IPS-20b (cell line): ENCODE data around the gene ZNF200.

Experiments used
- H3K27ac ChIP-seq: one replicate; pipeline ENCODE4 v1.5.1; 2013; ENCODE audit warnings: low read length
- H3K27me3 ChIP-seq: 2 replicates; pipeline ENCODE4 v1.6.1; 2013; ENCODE audit warnings: mild to moderate bottlenecking, low read length, inconsistent platforms; ENCODE audit not compliant: insufficient read depth
- H3K36me3 ChIP-seq: 2 replicates; pipeline ENCODE4 v1.6.1; 2013; ENCODE audit warnings: low read depth, mild to moderate bottlenecking, inconsistent platforms, low read length, moderate library complexity; ENCODE audit not compliant: insufficient read depth
- H3K4me1 ChIP-seq: 2 replicates; pipeline ENCODE4 v1.6.1; 2013; ENCODE audit warnings: mild to moderate bottlenecking, control low read depth, inconsistent platforms, low read length, moderate library complexity; ENCODE audit not compliant: insufficient read depth
- H3K4me3 ChIP-seq: 2 replicates; pipeline ENCODE4 v1.5.1; 2013; ENCODE audit warnings: mild to moderate bottlenecking, low read length, inconsistent platforms
- H3K9ac ChIP-seq: 2 replicates; pipeline ENCODE4 v1.6.1; 2013; ENCODE audit warnings: low read depth, mild to moderate bottlenecking, inconsistent platforms, low read length, moderate library complexity
- H3K9me3 ChIP-seq: 2 replicates; pipeline ENCODE4 v1.6.1; 2013; ENCODE audit warnings: mild to moderate bottlenecking, low read depth, low read length, inconsistent platforms; ENCODE audit not compliant: insufficient read depth

ZNF200 gene

GRCh38 chr16:3193221-3194212, 41.4 kb downstream of the ZNF200 start:
- peaks cover 51% of the 10 kb centered on the region for H3K27me3 ChIP-seq
- no peak overlapping the region for H3K9ac ChIP-seq
- no peaks in the 10 kb centered on the region for H3K36me3 ChIP-seq
- no peaks in the 10 kb centered on the region for H3K9me3 ChIP-seq
- no peak overlapping the region for H3K27ac ChIP-seq
- no peaks in the 10 kb centered on the region for H3K4me1 ChIP-seq
- H3K4me3 ChIP-seq, result no peak overlapping the region

DNA sequence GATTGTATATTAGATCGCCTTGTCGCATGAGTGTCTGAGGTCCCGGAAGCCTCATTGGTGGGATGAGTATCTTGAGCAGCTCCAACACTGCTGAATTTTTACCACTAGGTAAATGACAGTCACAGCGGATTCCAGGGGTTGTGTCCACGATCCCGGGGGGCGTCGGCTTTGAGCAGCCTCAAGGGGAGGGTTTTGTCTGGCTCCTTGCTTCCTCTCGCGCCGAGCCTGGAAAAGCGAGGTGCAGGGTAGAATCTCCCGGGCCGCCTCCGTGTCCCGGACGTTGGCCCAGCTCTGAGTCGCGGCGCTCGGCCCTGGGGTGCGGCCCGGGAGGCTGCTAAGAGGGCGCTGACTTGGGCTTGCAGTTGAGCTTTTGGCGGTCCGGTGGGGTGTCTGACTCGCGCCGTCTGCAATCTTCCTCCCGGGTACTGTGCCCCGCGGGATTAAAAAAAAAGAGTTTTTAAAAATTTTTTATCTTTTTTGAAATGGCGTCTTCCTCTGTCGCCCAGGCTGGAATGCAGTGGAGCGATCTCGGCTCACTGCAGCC, 42.4 kb downstream of the ZNF200 start:
- H3K27ac ChIP-seq, result no peak overlapping the region
- H3K9me3 ChIP-seq, result no peaks in the 10 kb centered on the region
- no peaks in the 10 kb centered on the region for H3K4me1 ChIP-seq
- H3K4me3 ChIP-seq, result no peak overlapping the region
- no peaks in the 10 kb centered on the region for H3K36me3 ChIP-seq
- H3K9ac ChIP-seq, result no peak overlapping the region
- H3K27me3 ChIP-seq, result peaks cover 52% of the 10 kb centered on the region

DNA sequence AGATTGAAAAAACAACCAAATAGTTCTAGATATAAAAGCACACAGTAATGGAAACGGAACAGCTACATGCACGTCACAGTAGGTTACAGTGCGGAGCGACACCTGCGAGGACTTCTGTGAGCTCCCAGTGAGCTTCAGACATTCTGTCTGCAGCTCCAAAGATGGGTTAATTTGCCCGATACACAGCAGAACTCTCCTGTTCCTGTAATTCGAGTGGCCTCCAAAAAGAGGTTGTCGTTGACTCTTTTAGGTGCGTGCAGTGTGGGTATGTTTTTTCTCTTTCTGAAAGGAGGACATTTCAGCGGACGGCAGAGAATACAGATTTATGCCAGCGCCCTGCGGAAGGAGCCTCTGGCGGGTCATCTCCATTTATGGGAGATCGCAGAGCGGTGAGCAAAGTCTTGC, 44.0 kb downstream of the ZNF200 start:
- H3K4me3 ChIP-seq, result peak overlapping the region; percentile 69
- H3K36me3 ChIP-seq, result no peaks in the 10 kb centered on the region
- H3K27ac ChIP-seq, result no peak overlapping the region
- no peak overlapping the region for H3K9ac ChIP-seq
- no peaks in the 10 kb centered on the region for H3K4me1 ChIP-seq
- peaks cover 67% of the 10 kb centered on the region for H3K27me3 ChIP-seq
- H3K9me3 ChIP-seq, result no peaks in the 10 kb centered on the region

GRCh38 chr16:3189869-3190268, 45.1 kb downstream of the ZNF200 start:
- Histone ChIP-seq H3K9ac (no peak overlapping the region), H3K27ac (no peak overlapping the region), H3K27me3 (peaks cover 72% of the 10 kb centered on the region), H3K9me3 (no peaks in the 10 kb centered on the region), H3K4me3 (peak overlapping the region; percentile 91), H3K36me3 (no peaks in the 10 kb centered on the region), H3K4me1 (no peaks in the 10 kb centered on the region)

DNA sequence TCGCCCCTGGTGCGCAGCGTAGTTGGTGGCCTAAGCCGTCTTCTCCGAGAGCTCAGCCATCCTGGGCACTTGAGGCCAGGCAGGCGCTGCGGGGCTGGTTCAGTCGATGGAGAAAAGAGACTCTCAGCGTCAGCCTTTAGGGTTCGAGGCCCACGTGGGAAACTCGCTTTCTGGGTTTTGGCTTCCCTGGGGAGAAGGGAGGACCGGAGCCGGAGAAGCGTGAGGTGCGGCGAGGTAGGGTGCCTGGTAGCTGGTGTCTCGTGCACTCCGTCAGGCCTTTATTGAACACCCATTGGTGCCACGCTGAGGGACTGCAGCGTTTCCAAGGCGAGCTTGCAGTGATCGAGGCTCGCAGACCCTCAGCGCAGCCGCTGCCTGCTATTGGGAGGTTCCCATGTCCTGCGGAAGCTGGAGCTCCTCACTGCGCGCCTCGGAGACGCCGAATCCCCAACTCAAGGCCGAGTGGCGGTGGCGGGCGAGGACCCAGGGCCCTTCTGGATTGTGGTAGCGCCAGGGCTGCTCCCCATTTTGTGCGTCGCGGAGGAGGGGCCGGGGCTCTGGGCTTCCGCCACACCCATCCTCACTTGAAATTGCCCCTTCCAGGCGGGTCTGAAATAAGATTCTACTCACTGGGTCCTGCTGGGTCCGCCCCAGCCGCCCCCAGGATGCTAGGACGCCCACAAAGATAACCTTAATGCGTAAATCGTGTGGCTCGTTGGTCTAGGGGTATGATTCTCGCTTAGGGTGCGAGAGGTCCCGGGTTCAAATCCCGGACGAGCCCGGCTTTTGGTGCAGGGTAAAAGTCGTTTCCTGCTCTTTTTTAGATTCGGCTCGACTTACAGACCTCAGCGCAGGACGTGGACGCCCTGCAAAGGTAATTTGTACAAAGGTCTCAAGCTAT, 45.8 kb downstream of the ZNF200 start:
- H3K27me3 ChIP-seq, result peaks cover 78% of the 10 kb centered on the region
- H3K4me3 ChIP-seq, result peak overlapping the region; percentile 91
- H3K4me1 ChIP-seq, result no peaks in the 10 kb centered on the region
- H3K36me3 ChIP-seq, result no peaks in the 10 kb centered on the region
- H3K9ac ChIP-seq, result peak overlapping the region; percentile 68; the same call in 1 of the 2 replicates
- no peak overlapping the region for H3K27ac ChIP-seq
- no peaks in the 10 kb centered on the region for H3K9me3 ChIP-seq

GRCh38 chr16:3188675-3188924, 46.4 kb downstream of the ZNF200 start:
- H3K4me1 ChIP-seq, result no peaks in the 10 kb centered on the region
- peak overlapping the region; percentile 91 for H3K4me3 ChIP-seq
- peaks cover 79% of the 10 kb centered on the region for H3K27me3 ChIP-seq
- H3K27ac ChIP-seq, result no peak overlapping the region
- no peaks in the 10 kb centered on the region for H3K36me3 ChIP-seq
- no peaks in the 10 kb centered on the region for H3K9me3 ChIP-seq
- H3K9ac ChIP-seq, result peak overlapping the region; percentile 68; the same call in 1 of the 2 replicates

GRCh38 chr16:3187798-3188674, 46.9 kb downstream of the ZNF200 start, which contains the start of gene OR1F1:
OR1F1 (plus strand) TSS chr16:3188204.
- peak within 1 kb of the TSS; percentile 68; the same call in 1 of the 2 replicates for H3K9ac ChIP-seq
- peaks cover 85% of the 10 kb centered on the region for H3K27me3 ChIP-seq
- H3K4me3 ChIP-seq, result peak within 1 kb of the TSS; percentile 91
- H3K9me3 ChIP-seq, result no peaks in the 10 kb centered on the region
- H3K36me3 ChIP-seq, result no peaks in the 10 kb centered on the region
- H3K27ac ChIP-seq, result no peak within 1 kb of the TSS
- no peaks in the 10 kb centered on the region for H3K4me1 ChIP-seq

DNA sequence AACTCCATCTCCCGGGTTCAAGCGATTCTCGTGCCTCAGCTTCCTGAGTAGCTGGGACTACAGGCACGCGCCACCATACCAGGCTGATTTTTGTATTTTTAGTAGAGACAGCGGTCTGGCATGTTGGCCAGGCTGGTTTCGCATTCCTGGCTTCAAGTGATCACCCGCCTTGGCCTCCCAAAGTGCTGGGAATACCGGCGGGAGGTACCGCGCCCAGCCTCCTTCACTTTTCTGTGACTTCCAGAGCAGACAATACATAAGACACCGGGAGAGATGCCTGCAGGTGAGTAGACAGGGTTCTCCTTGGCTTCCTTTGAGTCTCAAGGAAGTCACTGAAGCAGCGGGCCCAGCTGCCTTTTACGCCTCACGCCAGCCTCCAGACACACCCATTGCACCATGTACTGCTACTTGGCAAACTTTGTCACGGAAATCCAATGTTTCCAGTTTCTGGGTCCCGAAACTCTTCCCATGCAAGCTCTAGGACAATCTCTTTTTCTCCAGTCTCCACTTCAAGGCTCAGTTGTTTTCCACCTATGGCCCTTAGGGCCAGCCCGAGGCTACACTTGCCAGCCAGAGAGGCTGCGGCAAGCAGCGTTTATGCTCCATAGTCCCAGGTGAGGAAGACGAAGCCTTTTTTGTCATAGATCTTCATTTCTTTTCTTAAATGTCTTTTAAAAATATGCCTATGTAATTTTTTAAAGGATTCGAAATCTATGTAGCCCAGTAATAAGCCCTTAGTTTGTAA, 47.8 kb downstream of the ZNF200 start:
- peak overlapping the region; percentile 48 for H3K4me3 ChIP-seq
- H3K36me3 ChIP-seq, result no peaks in the 10 kb centered on the region
- peaks cover 90% of the 10 kb centered on the region for H3K27me3 ChIP-seq
- H3K9me3 ChIP-seq, result no peaks in the 10 kb centered on the region
- no peak overlapping the region for H3K9ac ChIP-seq
- H3K27ac ChIP-seq, result no peak overlapping the region
- no peaks in the 10 kb centered on the region for H3K4me1 ChIP-seq

- Histone ChIP-seq H3K36me3 (no peaks in the 10 kb centered on the region), H3K4me1 (no peaks in the 10 kb centered on the region), H3K27me3 (peaks cover 87% of the 10 kb centered on the region), H3K4me3 (peak overlapping the region; percentile 75), H3K27ac (no peak overlapping the region), H3K9me3 (no peaks in the 10 kb centered on the region), H3K9ac (no peak overlapping the region)
Observed at GRCh38 chr16:3183445-3184139, 51.4 kb downstream of the ZNF200 start.
